ENCODE data around the gene ANKRD42.
A peak's percentile ranks its signal among the peaks of the same experiment; 100 is the strongest.

The ANKRD42 gene

GRCh38 chr11:83287631-83288030 lies 94.1 kb downstream of the ANKRD42 start:
- DNase-seq (ENCODE audit: low read depth) = no peak

GRCh38 chr11:83292709-83293456 lies 99.4 kb downstream of the ANKRD42 start:
- DNase-seq (ENCODE audit: low read depth) = peak; percentile 22

- no peak for DNase-seq (ENCODE audit: low read depth)
Measured at GRCh38 chr11:83293457-83293774, 99.9 kb downstream of the ANKRD42 start.

- no peak for DNase-seq (ENCODE audit: low read depth)
Measured at GRCh38 chr11:83294208-83294607, 100.7 kb downstream of the ANKRD42 start.

All from activated T-cell treated with anti-CD3 and anti-CD28 coated beads for 24 hours (primary cell).